Measurements from ENCODE around the gene TTLL13. TPM values are rescaled to one million over a fixed set of nuclear protein-coding genes. Genes with fewer than 3 reads are reported as not detected.
A peak's percentile ranks its signal among the peaks of the same experiment; 100 is the strongest.

Gene TTLL13
- total RNA-seq, 3 donors from 2014 or later (not counting 1 experiment from before 2014, with no cell fraction given): 0.18 to 2.2 (median 1.2) TPM

GRCh38 chr15:90262426-90262825, 13.1 kb downstream of the TTLL13 start:
- DNase-seq: no peak
- Histone ChIP-seq H3K9me3 (ENCODE audit: control insufficient read depth, insufficient read depth, low read length) (no peaks in the 10 kb centered on the region), H3K4me1 (ENCODE audit: control insufficient read depth, insufficient read depth, low read length) (peaks cover 25% of the 10 kb centered on the region), H3K4me3 (ENCODE audit: low read length) (no peak overlapping the region), H3K27ac (ENCODE audit: low read length) (no peak overlapping the region), H3K36me3 (ENCODE audit: control insufficient read depth, insufficient read depth, low read length) (peaks cover 6% of the 10 kb centered on the region), H3K27me3 (ENCODE audit: control insufficient read depth, insufficient read depth, low read length) (no peaks in the 10 kb centered on the region)
- Mint-ChIP-seq H3K27me3 (ENCODE audit: low read depth in 2 of 2) (no peaks in the 10 kb centered on the region), H3K36me3 (no peaks in the 10 kb centered on the region), H3K27ac (peak overlapping the region in 1 of 2 donors; percentile 8), H3K4me1 (peaks cover 30 to 34% of the 10 kb centered on the region in 2 donors), H3K9me3 (no peaks in the 10 kb centered on the region), H3K4me3 (peak overlapping the region; percentile 29)
- intact Hi-C loops (cut with micrococcal nuclease): no loop called here
- TF ChIP-seq, protein P1, sequence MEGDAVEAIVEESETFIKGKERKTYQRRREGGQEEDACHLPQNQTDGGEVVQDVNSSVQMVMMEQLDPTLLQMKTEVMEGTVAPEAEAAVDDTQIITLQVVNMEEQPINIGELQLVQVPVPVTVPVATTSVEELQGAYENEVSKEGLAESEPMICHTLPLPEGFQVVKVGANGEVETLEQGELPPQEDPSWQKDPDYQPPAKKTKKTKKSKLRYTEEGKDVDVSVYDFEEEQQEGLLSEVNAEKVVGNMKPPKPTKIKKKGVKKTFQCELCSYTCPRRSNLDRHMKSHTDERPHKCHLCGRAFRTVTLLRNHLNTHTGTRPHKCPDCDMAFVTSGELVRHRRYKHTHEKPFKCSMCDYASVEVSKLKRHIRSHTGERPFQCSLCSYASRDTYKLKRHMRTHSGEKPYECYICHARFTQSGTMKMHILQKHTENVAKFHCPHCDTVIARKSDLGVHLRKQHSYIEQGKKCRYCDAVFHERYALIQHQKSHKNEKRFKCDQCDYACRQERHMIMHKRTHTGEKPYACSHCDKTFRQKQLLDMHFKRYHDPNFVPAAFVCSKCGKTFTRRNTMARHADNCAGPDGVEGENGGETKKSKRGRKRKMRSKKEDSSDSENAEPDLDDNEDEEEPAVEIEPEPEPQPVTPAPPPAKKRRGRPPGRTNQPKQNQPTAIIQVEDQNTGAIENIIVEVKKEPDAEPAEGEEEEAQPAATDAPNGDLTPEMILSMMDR (IDR thresholded peaks at IDR 0.05): no peak
- WGBS (ENCODE audit: insufficient coverage): 93% methylated on average over 5 of the region's 5 CpGs
- no peak for ATAC-seq

DNA sequence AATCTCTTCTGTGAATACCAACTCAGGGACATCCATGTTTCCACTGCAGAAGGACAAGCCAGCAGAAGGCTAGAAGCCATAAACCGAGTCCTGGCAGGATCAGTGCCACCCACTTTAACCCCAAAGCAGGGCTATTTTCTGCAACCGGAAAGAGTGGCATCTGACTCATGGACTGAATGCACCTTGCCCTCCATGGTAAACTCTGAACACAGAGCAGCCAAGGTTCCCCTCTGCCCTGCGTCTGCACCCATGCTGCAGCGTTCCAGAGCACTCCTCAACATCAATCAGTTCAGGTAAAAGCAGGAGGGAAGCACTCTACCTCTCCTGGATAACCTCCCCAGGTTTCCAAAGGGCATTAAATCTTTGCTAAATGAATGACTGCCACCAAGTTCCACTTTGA, 15.3 kb downstream of the TTLL13 start:
- Mint-ChIP-seq H3K27me3 (ENCODE audit: low read depth in 2 of 2) (no peaks in the 10 kb centered on the region), H3K27ac (peak overlapping the region; percentile 97 to 98), H3K36me3 (peaks cover 6% of the 10 kb centered on the region), H3K4me1 (peaks cover 49 to 52% of the 10 kb centered on the region in 2 donors), H3K9me3 (no peaks in the 10 kb centered on the region), H3K4me3 (peak overlapping the region; percentile 96)
- peak overlapping the region; percentile 94 for H3K27ac ChIP-seq (ENCODE audit: low read length)
- 43% methylated on average over 4 of the region's 4 CpGs for WGBS (ENCODE audit: insufficient coverage)
- DNase-seq (peak in 1 of 2 donors; percentile 48), ATAC-seq (no peak)
- H3K4me1 ChIP-seq (ENCODE audit: control insufficient read depth, insufficient read depth, low read length): peaks cover 30% of the 10 kb centered on the region
- intact Hi-C loops (cut with micrococcal nuclease): loop anchor here (1.0 to 2.0 kb wide), 2 partner anchors 30 to 34 kb away; partner anchors contain the start of gene GDPGP1
- no peaks in the 10 kb centered on the region for H3K27me3 ChIP-seq (ENCODE audit: control insufficient read depth, insufficient read depth, low read length)
- TF ChIP-seq, protein P1 (IDR thresholded peaks at IDR 0.05): no peak
- peaks cover 17% of the 10 kb centered on the region for H3K36me3 ChIP-seq (ENCODE audit: control insufficient read depth, insufficient read depth, low read length)
- H3K9me3 ChIP-seq (ENCODE audit: control insufficient read depth, insufficient read depth, low read length): no peaks in the 10 kb centered on the region
- peak overlapping the region; percentile 78 for H3K4me3 ChIP-seq (ENCODE audit: low read length)

DNA sequence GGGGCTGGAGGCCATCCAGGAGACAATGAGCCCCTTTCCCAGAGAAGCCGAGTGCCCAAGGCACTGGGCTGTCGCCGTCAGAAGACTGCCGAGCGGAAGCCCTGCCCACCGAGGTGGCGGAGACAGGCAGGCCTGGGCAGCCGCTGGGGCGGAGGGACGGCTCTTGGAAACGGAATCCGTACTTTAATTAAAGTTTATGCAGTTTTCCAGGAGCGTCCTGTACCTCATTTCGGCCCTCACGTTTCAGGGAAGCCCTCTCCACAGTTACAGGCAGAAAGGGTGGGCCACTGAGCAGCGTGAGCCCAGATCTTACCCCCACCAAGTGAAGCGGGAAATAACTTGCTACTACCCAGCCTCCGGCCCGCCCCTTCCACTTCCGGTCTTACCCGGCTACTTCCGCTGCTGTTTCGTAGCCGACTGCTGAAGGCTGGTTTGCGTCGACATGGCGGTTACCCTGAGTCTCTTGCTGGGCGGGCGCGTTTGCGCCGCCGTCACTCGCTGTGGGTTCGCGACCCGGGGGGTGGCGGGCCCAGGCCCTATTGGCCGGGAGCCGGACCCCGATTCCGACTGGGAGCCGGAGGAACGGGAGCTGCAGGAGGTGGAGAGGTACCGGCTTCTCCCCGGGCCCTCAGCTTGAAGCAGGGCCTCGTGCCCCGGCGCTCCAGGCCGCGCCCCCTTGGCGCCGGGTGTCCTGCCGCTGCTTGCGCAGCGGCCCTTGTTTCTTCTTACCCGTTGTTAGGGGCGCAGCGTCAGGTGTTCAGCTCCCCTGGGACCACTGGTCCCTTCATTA, 16.1 kb downstream of the TTLL13 start, which contains the start of gene NGRN:
Gene NGRN, plus strand, starts transcription at position 402 of the 790 bp plus-strand sequence. Its CDS starts 41 bp downstream, at position 443.
- Histone ChIP-seq H3K36me3 (ENCODE audit: control insufficient read depth, insufficient read depth, low read length) (peaks cover 24% of the 10 kb centered on the region), H3K27ac (ENCODE audit: low read length) (peak within 1 kb of the TSS; percentile 94), H3K4me1 (ENCODE audit: control insufficient read depth, insufficient read depth, low read length) (peaks cover 30% of the 10 kb centered on the region), H3K4me3 (ENCODE audit: low read length) (peak within 1 kb of the TSS; percentile 78), H3K9me3 (ENCODE audit: control insufficient read depth, insufficient read depth, low read length) (no peaks in the 10 kb centered on the region), H3K27me3 (ENCODE audit: control insufficient read depth, insufficient read depth, low read length) (no peaks in the 10 kb centered on the region)
- H3K27me3 Mint-ChIP-seq (ENCODE audit: low read depth in 2 of 2): no peaks in the 10 kb centered on the region
- peak within 1 kb of the TSS; percentile 97 to 98 for H3K27ac Mint-ChIP-seq
- TF ChIP-seq, protein P1 (IDR thresholded peaks at IDR 0.05): no peak
- peaks cover 57 to 60% of the 10 kb centered on the region in 2 donors for H3K4me1 Mint-ChIP-seq
- H3K36me3 Mint-ChIP-seq: peaks cover 14% of the 10 kb centered on the region
- H3K9me3 Mint-ChIP-seq: no peaks in the 10 kb centered on the region
- H3K4me3 Mint-ChIP-seq: peak within 1 kb of the TSS; percentile 96
- WGBS (ENCODE audit: insufficient coverage): under 1% methylated on average over 59 of the region's 59 CpGs
- ATAC-seq (peak; percentile 86 to 95 (median 90)), DNase-seq (peak; percentile 90 to 95)
- intact Hi-C loops (cut with micrococcal nuclease): loop anchor here (1.0 to 2.0 kb wide), 2 partner anchors 31 to 35 kb away; partner anchors contain the start of gene GDPGP1
